ENCODE measurements around the gene SRSF9. TPM values are rescaled to one million over a fixed set of nuclear protein-coding genes. Genes with fewer than 3 reads are reported as not detected.

Gene SRSF9
- total and polyA plus RNA-seq, 2 of the 13 experiments (the other 11 are each of a cell fraction or from before 2014, with no cell fraction given), result 125 to 144 TPM

- TF ChIP-seq DZIP1 (CRISPR knock-in tag; IDR thresholded peaks at IDR 0.05) (no peak; the same call in 1 of the 2 replicates), TP53 (CRISPR knock-in tag; conservative IDR thresholded peaks at IDR 0.05) (no peak), AGO1 (IDR thresholded peaks at IDR 0.05; ENCODE audit: low read depth, low read length, poor library complexity, severe bottlenecking) (no peak), MATR3 (CRISPR knock-in tag; IDR thresholded peaks at IDR 0.05) (no peak), NFYC (CRISPR knock-in tag; IDR thresholded peaks at IDR 0.05) (0 out of 2 replicates have a peak, but pooled peaks have one; percentile 16), ASH2L (IDR thresholded peaks at IDR 0.05; ENCODE audit: insufficient read length, low read depth, low read length) (peak; percentile 73), SMARCC2 (IDR thresholded peaks at IDR 0.05) (no peak), KAT8 (CRISPR knock-in tag; IDR thresholded peaks at IDR 0.05) (peak; percentile 84), POGK (CRISPR knock-in tag; conservative IDR thresholded peaks at IDR 0.05) (peak; percentile 56; the same call in 1 of the 2 replicates), CHCHD3 (CRISPR knock-in tag; IDR thresholded peaks at IDR 0.05) (no peak), ZNF687 (CRISPR knock-in tag; IDR thresholded peaks at IDR 0.05) (peak; percentile 92), ONECUT2 (CRISPR knock-in tag; IDR thresholded peaks at IDR 0.05) (no peak), ZKSCAN1 (IDR thresholded peaks at IDR 0.05; ENCODE audit: low read length) (no peak), ZNF24 (IDR thresholded peaks at IDR 0.05) (no peak), TCF7 (IDR thresholded peaks at IDR 0.05; ENCODE audit: low read depth) (no peak)
- TF ChIP-seq, protein P1, sequence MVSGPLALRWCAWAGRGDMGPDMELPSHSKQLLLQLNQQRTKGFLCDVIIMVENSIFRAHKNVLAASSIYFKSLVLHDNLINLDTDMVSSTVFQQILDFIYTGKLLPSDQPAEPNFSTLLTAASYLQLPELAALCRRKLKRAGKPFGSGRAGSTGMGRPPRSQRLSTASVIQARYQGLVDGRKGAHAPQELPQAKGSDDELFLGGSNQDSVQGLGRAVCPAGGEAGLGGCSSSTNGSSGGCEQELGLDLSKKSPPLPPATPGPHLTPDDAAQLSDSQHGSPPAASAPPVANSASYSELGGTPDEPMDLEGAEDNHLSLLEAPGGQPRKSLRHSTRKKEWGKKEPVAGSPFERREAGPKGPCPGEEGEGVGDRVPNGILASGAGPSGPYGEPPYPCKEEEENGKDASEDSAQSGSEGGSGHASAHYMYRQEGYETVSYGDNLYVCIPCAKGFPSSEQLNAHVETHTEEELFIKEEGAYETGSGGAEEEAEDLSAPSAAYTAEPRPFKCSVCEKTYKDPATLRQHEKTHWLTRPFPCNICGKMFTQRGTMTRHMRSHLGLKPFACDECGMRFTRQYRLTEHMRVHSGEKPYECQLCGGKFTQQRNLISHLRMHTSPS (CRISPR knock-in tag; IDR thresholded peaks at IDR 0.05; ENCODE audit: low read depth), result no peak; the same call in 1 of the 2 replicates
- TF ChIP-seq, protein P2, sequence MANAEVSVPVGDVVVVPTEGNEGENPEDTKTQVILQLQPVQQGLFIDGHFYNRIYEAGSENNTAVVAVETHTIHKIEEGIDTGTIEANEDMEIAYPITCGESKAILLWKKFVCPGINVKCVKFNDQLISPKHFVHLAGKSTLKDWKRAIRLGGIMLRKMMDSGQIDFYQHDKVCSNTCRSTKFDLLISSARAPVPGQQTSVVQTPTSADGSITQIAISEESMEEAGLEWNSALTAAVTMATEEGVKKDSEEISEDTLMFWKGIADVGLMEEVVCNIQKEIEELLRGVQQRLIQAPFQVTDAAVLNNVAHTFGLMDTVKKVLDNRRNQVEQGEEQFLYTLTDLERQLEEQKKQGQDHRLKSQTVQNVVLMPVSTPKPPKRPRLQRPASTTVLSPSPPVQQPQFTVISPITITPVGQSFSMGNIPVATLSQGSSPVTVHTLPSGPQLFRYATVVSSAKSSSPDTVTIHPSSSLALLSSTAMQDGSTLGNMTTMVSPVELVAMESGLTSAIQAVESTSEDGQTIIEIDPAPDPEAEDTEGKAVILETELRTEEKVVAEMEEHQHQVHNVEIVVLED (CRISPR knock-in tag; IDR thresholded peaks at IDR 0.05; ENCODE audit: borderline replicate concordance), result peak; percentile 70; the same call in 1 of the 2 replicates
Measured at GRCh38 chr12:120469450-120470149, at the start of gene SRSF9 (continued).

Data from HepG2 (cell line).